Caco-2 (cell line): ENCODE results near the gene PGS1. TPM values are rescaled to one million over a fixed set of nuclear protein-coding genes. Genes with fewer than 3 reads are reported as not detected.

Source experiments
- BruUV-seq: library from RNA; stranded (reverse); fragments of 400-500 nt; replicated peaks from 2 replicates; lab custom pipeline; 2021; lab: Mats Ljungman, UMichigan
- CTCF ChIA-PET: fragments of 300-600 bp; sonication (Branson Sonifier 250); formaldehyde crosslinking; loops from one replicate; lab custom pipeline; 2022; ENCODE audit warnings: antibody characterized with exemption; lab: Charles Lee
- POLR2A ChIA-PET: fragments of 300-600 bp; sonication (Branson Sonifier 250); formaldehyde crosslinking; loops from one replicate; lab custom pipeline; 2022; ENCODE audit warnings: antibody characterized with exemption; lab: Charles Lee
- DNase-seq, 2 experiments: peaks; one replicate each; pipeline versions ENCODE4 v3.0.0 to v3.0.0-alpha.2; 2020 to 2022
- H3K27me3 ChIP-seq: replicated peaks from 2 replicates; pipeline ENCODE4 v1.6.0; 2011; ENCODE audit warnings: low read length; ENCODE audit not compliant: control insufficient read depth, insufficient read depth
- H3K36me3 ChIP-seq: 2 replicates; pipeline ENCODE4 v1.5.1; 2011; ENCODE audit warnings: low read length; ENCODE audit not compliant: control insufficient read depth, insufficient read depth
- H3K4me1 ChIP-seq: fragments of 250-450 bp; sonication (Bioruptor Pico); 2 replicates; pipeline ENCODE4 v1.5.1; 2020; ENCODE audit warnings: mild to moderate bottlenecking
- H3K4me3 ChIP-seq: 2 replicates; pipeline ENCODE4 v1.5.1; 2011; ENCODE audit warnings: low read depth, mild to moderate bottlenecking, control low read depth, low read length
- H3K9me3 ChIP-seq: fragments of 250-450 bp; sonication (Bioruptor Pico); 2 replicates; pipeline ENCODE4 v1.5.1; 2020; ENCODE audit warnings: mild to moderate bottlenecking, moderate library complexity
- H3K27ac Mint-ChIP-seq: one replicate; pipeline ENCODE4 v1.8.0; 2022; ENCODE audit warnings: mixed read lengths; ENCODE audit not compliant: unreplicated experiment
- H3K27me3 Mint-ChIP-seq: one replicate; pipeline ENCODE4 v1.8.0; 2022; ENCODE audit warnings: mixed read lengths; ENCODE audit not compliant: insufficient read depth, unreplicated experiment
- H3K36me3 Mint-ChIP-seq: one replicate; pipeline ENCODE4 v1.8.0; 2022; ENCODE audit warnings: mild to moderate bottlenecking, mixed read lengths; ENCODE audit not compliant: insufficient read depth, unreplicated experiment
- H3K4me1 Mint-ChIP-seq: one replicate; pipeline ENCODE4 v1.8.0; 2022; ENCODE audit warnings: low read depth, mixed read lengths; ENCODE audit not compliant: unreplicated experiment
- H3K4me3 Mint-ChIP-seq: one replicate; pipeline ENCODE4 v1.8.0; 2022; ENCODE audit warnings: mild to moderate bottlenecking, moderate library complexity, mixed read lengths; ENCODE audit not compliant: unreplicated experiment
- H3K9me3 Mint-ChIP-seq: one replicate; pipeline ENCODE4 v1.8.0; 2022; ENCODE audit warnings: mixed read lengths; ENCODE audit not compliant: unreplicated experiment
- CTCF ChIP-seq, 2 experiments: fragments of 200-600 bp in 1 of 2; IDR thresholded peaks; 1 replicate in 1 of 2; 2 replicates in 1 of 2; pipeline versions ENCODE4 v1.5.1 to v1.8.0; 2011 to 2022; ENCODE audit warnings: antibody characterized with exemption in 1 of 2, control low read depth in 1 of 2, inconsistent platforms in 1 of 2, low read depth in 1 of 2, low read length in 1 of 2, mild to moderate bottlenecking in 1 of 2, moderate library complexity in 1 of 2; ENCODE audit not compliant: insufficient read depth in 1 of 2, severe bottlenecking in 1 of 2, unreplicated experiment in 1 of 2
- intact Hi-C: fragments of 100-400 bp; cut with micrococcal nuclease; formaldehyde crosslinking; loops from one replicate; pipeline ENCODE4 v1.10.0; 2022; ENCODE audit not compliant: unreplicated experiment
- total RNA-seq: library from RNA; stranded (reverse); gene quantifications from 2 replicates; pipeline ENCODE4 v1.2.3, GENCODE V29; 2022

PGS1 gene
- total RNA-seq, 1 experiment from 2014 or later, result 54.1 TPM

- peak overlapping the region; percentile 43 for H3K4me3 Mint-ChIP-seq
- intact Hi-C loops, result no loop called here
- no peak for DNase-seq
- H3K9me3 ChIP-seq, result no peaks in the 10 kb centered on the region
- ChIA-PET POLR2A (no interaction called here), CTCF (interaction anchor here (0.7 kb wide), 1 partner anchor 129 kb away, joined by 3 read pairs; no protein-coding TSS in a partner anchor)
- no TSS peak for BruUV-seq
- H3K4me3 ChIP-seq, result peak overlapping the region; percentile 43
- H3K4me1 ChIP-seq, result peaks cover 13% of the 10 kb centered on the region
- no peaks in the 10 kb centered on the region for H3K4me1 Mint-ChIP-seq
- H3K27me3 Mint-ChIP-seq, result no peaks in the 10 kb centered on the region
- no peaks in the 10 kb centered on the region for H3K9me3 Mint-ChIP-seq
- H3K36me3 ChIP-seq, result no peaks in the 10 kb centered on the region
- no peak for TF ChIP-seq CTCF (IDR thresholded peaks at IDR 0.05; ENCODE audit: insufficient read depth in 1 of 2, low read depth in 1 of 2, low read length in 1 of 2, severe bottlenecking in 1 of 2, unreplicated experiment in 1 of 2)
- H3K36me3 Mint-ChIP-seq, result no peaks in the 10 kb centered on the region
- peak overlapping the region; percentile 35 for H3K27ac Mint-ChIP-seq
- no peaks in the 10 kb centered on the region for H3K27me3 ChIP-seq
These were observed 35.8 kb upstream of the PGS1 start for GRCh38 chr17:78342449-78343186.

GRCh38 chr17:78343187-78343542, 35.3 kb upstream of the PGS1 start:
- Mint-ChIP-seq H3K4me1 (no peaks in the 10 kb centered on the region), H3K27me3 (no peaks in the 10 kb centered on the region), H3K36me3 (no peaks in the 10 kb centered on the region), H3K4me3 (no peak overlapping the region), H3K27ac (peak overlapping the region; percentile 35), H3K9me3 (no peaks in the 10 kb centered on the region)
- no peaks in the 10 kb centered on the region for H3K27me3 ChIP-seq
- H3K4me3 ChIP-seq, result no peak overlapping the region
- H3K9me3 ChIP-seq, result no peaks in the 10 kb centered on the region
- H3K4me1 ChIP-seq, result peaks cover 13% of the 10 kb centered on the region
- no TSS peak for BruUV-seq
- no peaks in the 10 kb centered on the region for H3K36me3 ChIP-seq
- TF ChIP-seq CTCF (IDR thresholded peaks at IDR 0.05; ENCODE audit: insufficient read depth in 1 of 2, low read depth in 1 of 2, low read length in 1 of 2, severe bottlenecking in 1 of 2, unreplicated experiment in 1 of 2), result no peak
- DNase-seq, result no peak
- POLR2A ChIA-PET, result no interaction called here
- CTCF ChIA-PET, result no interaction called here
- intact Hi-C loops, result no loop called here

GRCh38 chr17:78343543-78344201, 34.8 kb upstream of the PGS1 start:
- no peaks in the 10 kb centered on the region for H3K9me3 ChIP-seq
- Mint-ChIP-seq H3K9me3 (no peaks in the 10 kb centered on the region), H3K36me3 (no peaks in the 10 kb centered on the region), H3K4me1 (no peaks in the 10 kb centered on the region), H3K27me3 (no peaks in the 10 kb centered on the region), H3K27ac (no peak overlapping the region), H3K4me3 (no peak overlapping the region)
- BruUV-seq, result no TSS peak
- POLR2A ChIA-PET, result no interaction called here
- no peak for DNase-seq
- H3K36me3 ChIP-seq, result no peaks in the 10 kb centered on the region
- H3K4me1 ChIP-seq, result peaks cover 13% of the 10 kb centered on the region
- no peak overlapping the region for H3K4me3 ChIP-seq
- no peak for TF ChIP-seq CTCF (IDR thresholded peaks at IDR 0.05; ENCODE audit: insufficient read depth in 1 of 2, low read depth in 1 of 2, low read length in 1 of 2, severe bottlenecking in 1 of 2, unreplicated experiment in 1 of 2)
- CTCF ChIA-PET, result no interaction called here
- no peaks in the 10 kb centered on the region for H3K27me3 ChIP-seq
- intact Hi-C loops, result no loop called here
